HEK293 (cell line): ENCODE results near the gene C20orf173.

ENCODE experiments used
- CTCF ChIA-PET: fragments of 350-600 bp; formaldehyde crosslinking; extraction: SDS; loops from one replicate; lab custom pipeline; 2021; ENCODE audit warnings: antibody characterized with exemption; lab: Yijun Ruan, JAX
- POLR2A ChIA-PET: fragments of 300-600 bp; formaldehyde crosslinking; extraction: SDS; loops from one replicate; lab custom pipeline; 2020; ENCODE audit warnings: antibody characterized with exemption, inconsistent platforms; lab: Yijun Ruan, JAX
- H3K27ac ChIP-seq: fragments of 200-500 bp; sonication (Bioruptor generic); 2 replicates; pipeline ENCODE4 v1.5.1; 2014; ENCODE audit warnings: low read depth, low read length, control low read depth, inconsistent platforms; ENCODE audit errors: extremely low read depth
- H3K36me3 ChIP-seq, 2 experiments: fragments of 200-500 bp in 1 of 2; sonication (Bioruptor generic) in 1 of 2; 1 replicate in 1 of 2; 2 replicates in 1 of 2; pipeline ENCODE4 v1.5.1; 2014 to 2017; ENCODE audit warnings: inconsistent platforms in 2 of 2, low read length in 2 of 2; ENCODE audit not compliant: control insufficient read depth in 2 of 2, insufficient read depth in 1 of 2
- H3K4me1 ChIP-seq: fragments of 200-500 bp; sonication (Bioruptor generic); 2 replicates; pipeline ENCODE4 v1.5.1; 2014; ENCODE audit warnings: mild to moderate bottlenecking, low read length, inconsistent platforms; ENCODE audit not compliant: control insufficient read depth, insufficient read depth
- H3K4me3 ChIP-seq: 2 replicates; pipeline ENCODE4 v1.5.1; 2011; ENCODE audit warnings: low read depth, mild to moderate bottlenecking, control low read depth, low read length, moderate library complexity
- H3K9me3 ChIP-seq: fragments of 200-500 bp; sonication (Bioruptor generic); 2 replicates; pipeline ENCODE4 v1.5.1; 2014; ENCODE audit warnings: low read depth, low read length, inconsistent platforms; ENCODE audit not compliant: control insufficient read depth, insufficient read depth
- EGR2 ChIP-seq: fragments of 450-650 bp; formaldehyde crosslinking; IDR thresholded peaks from 2 replicates; pipeline ENCODE4 v1.5.1; 2016; ENCODE audit warnings: low read depth, missing biosample characterization, missing genetic modification characterization
- PRDM2 ChIP-seq: fragments of 450-650 bp; formaldehyde crosslinking; IDR thresholded peaks from 2 replicates; pipeline ENCODE4 v1.5.1; 2016; ENCODE audit warnings: missing biosample characterization, missing genetic modification characterization, borderline replicate concordance
- YY1 ChIP-seq: fragments of 450-650 bp; formaldehyde crosslinking; IDR thresholded peaks from 2 replicates; pipeline ENCODE4 v1.5.1; 2018; ENCODE audit warnings: missing biosample characterization, missing genetic modification characterization
- ZFHX2 ChIP-seq: fragments of 450-650 bp; formaldehyde crosslinking; conservative IDR thresholded peaks from 2 replicates; pipeline ENCODE4 v1.5.1; 2016; ENCODE audit warnings: missing biosample characterization, missing genetic modification characterization
- ZNF169 ChIP-seq: fragments of 450-650 bp; formaldehyde crosslinking; IDR thresholded peaks from 2 replicates; pipeline ENCODE4 v1.5.1; 2016; ENCODE audit warnings: missing biosample characterization, missing genetic modification characterization
- ZNF24 ChIP-seq: fragments of 450-650 bp; formaldehyde crosslinking; IDR thresholded peaks from 2 replicates; pipeline ENCODE4 v1.5.1; 2016; ENCODE audit warnings: missing biosample characterization, missing genetic modification characterization
- ZNF510 ChIP-seq: fragments of 450-650 bp; formaldehyde crosslinking; IDR thresholded peaks from 2 replicates; pipeline ENCODE4 v1.5.1; 2018; ENCODE audit warnings: mild to moderate bottlenecking, missing genetic modification characterization, missing biosample characterization; ENCODE audit not compliant: insufficient replicate concordance
- ZNF558 ChIP-seq: fragments of 450-650 bp; formaldehyde crosslinking; IDR thresholded peaks from 2 replicates; pipeline ENCODE4 v1.5.1; 2016; ENCODE audit warnings: missing biosample characterization, missing genetic modification characterization
- ZNF701 ChIP-seq: fragments of 450-650 bp; formaldehyde crosslinking; IDR thresholded peaks from 2 replicates; pipeline ENCODE4 v1.5.1; 2016; ENCODE audit warnings: missing biosample characterization, missing genetic modification characterization
- ZNF747 ChIP-seq: fragments of 450-650 bp; formaldehyde crosslinking; IDR thresholded peaks from 2 replicates; pipeline ENCODE4 v1.5.1; 2016; ENCODE audit warnings: missing biosample characterization, missing genetic modification characterization
- ZNF830 ChIP-seq: fragments of 450-650 bp; IDR thresholded peaks from 2 replicates; pipeline ENCODE4 v1.5.0; 2018; ENCODE audit warnings: missing biosample characterization, missing genetic modification characterization, low read depth, mild to moderate bottlenecking, moderate library complexity
- TF ChIP-seq, protein P1 (sequence below): fragments of 450-650 bp; formaldehyde crosslinking; IDR thresholded peaks from 2 replicates; pipeline ENCODE4 v1.5.1; 2016; ENCODE audit warnings: missing biosample characterization, missing genetic modification characterization
- TF ChIP-seq, protein P2 (sequence below): fragments of 450-650 bp; formaldehyde crosslinking; optimal IDR thresholded peaks from 2 replicates; pipeline ENCODE3; 2016; ENCODE audit warnings: missing biosample characterization, mild to moderate bottlenecking, missing genetic modification characterization
- TF ChIP-seq, protein P3 (sequence below): fragments of 450-650 bp; formaldehyde crosslinking; IDR thresholded peaks from 2 replicates; pipeline ENCODE4 v1.5.1; 2016; ENCODE audit warnings: missing biosample characterization, missing genetic modification characterization

The C20orf173 gene

DNA sequence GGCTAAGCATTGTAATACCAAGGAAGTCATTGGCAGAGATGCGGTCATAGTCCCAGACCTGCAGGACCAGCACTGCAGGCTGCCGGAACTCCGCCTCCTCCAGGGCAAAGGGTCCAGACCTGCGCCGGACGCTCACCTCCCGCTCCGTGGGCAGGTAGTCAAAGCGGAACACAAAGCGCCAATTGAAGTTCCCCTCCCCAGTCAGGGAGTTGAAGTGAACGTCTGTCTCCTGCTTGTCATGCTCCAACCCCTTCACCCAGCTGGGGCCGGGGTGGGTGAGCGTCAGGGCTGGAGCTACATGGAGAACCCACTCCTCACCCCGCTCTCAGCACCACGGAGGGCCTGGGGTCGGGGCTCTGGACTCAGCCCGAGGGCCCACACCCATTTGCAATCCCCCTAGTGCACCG lies 30.7 kb upstream of the C20orf173 start (continued):
- TF ChIP-seq, protein P1, sequence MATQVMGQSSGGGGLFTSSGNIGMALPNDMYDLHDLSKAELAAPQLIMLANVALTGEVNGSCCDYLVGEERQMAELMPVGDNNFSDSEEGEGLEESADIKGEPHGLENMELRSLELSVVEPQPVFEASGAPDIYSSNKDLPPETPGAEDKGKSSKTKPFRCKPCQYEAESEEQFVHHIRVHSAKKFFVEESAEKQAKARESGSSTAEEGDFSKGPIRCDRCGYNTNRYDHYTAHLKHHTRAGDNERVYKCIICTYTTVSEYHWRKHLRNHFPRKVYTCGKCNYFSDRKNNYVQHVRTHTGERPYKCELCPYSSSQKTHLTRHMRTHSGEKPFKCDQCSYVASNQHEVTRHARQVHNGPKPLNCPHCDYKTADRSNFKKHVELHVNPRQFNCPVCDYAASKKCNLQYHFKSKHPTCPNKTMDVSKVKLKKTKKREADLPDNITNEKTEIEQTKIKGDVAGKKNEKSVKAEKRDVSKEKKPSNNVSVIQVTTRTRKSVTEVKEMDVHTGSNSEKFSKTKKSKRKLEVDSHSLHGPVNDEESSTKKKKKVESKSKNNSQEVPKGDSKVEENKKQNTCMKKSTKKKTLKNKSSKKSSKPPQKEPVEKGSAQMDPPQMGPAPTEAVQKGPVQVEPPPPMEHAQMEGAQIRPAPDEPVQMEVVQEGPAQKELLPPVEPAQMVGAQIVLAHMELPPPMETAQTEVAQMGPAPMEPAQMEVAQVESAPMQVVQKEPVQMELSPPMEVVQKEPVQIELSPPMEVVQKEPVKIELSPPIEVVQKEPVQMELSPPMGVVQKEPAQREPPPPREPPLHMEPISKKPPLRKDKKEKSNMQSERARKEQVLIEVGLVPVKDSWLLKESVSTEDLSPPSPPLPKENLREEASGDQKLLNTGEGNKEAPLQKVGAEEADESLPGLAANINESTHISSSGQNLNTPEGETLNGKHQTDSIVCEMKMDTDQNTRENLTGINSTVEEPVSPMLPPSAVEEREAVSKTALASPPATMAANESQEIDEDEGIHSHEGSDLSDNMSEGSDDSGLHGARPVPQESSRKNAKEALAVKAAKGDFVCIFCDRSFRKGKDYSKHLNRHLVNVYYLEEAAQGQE, result no peak
- no peak; the same call in 1 of the 2 replicates for TF ChIP-seq EGR2 (tag by site-specific recombination)

DNA sequence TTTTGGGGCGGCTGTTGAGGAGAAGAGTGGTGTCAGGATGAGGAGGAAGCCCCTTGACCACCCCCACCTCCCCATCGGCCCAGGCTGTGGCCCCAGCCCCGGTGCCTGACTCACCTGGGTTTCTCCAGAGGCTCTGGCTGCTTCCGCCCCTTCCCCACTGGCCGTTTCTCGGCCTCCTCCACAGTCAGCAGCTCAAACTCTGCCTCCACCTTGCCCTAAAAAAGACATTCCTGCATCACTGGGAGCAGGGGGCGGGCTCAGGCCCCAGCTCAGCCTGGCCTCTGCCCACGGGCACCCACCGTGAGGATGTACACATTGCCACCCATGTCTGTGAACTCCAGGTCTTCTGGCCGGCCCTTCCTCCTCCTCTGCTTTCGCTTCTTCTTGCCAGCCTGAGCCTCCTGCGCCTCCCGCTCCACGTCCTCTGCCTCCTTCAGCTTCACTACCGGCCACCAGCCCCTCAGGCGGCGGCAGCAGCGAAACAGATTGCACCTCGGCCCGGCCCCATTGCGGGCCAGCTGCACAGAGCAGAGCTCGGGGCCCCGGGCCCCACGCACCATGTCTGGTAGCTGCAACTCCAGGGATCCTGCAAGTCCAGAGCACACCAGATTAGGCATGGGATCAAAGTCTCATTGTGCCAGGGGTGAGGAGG lies 29.7 kb upstream of the C20orf173 start:
- CTCF ChIA-PET, result no interaction called here

GRCh38 chr20:35558451-35558850 lies 29.0 kb upstream of the C20orf173 start:
- no peaks in the 10 kb centered on the region for H3K4me1 ChIP-seq
- TF ChIP-seq YY1 (tag by site-specific recombination) (no peak), ZNF169 (tag by site-specific recombination) (no peak), ZNF747 (tag by site-specific recombination) (no peak), ZNF24 (tag by site-specific recombination) (no peak), ZNF510 (tag by site-specific recombination) (no peak)
- TF ChIP-seq, protein P2, sequence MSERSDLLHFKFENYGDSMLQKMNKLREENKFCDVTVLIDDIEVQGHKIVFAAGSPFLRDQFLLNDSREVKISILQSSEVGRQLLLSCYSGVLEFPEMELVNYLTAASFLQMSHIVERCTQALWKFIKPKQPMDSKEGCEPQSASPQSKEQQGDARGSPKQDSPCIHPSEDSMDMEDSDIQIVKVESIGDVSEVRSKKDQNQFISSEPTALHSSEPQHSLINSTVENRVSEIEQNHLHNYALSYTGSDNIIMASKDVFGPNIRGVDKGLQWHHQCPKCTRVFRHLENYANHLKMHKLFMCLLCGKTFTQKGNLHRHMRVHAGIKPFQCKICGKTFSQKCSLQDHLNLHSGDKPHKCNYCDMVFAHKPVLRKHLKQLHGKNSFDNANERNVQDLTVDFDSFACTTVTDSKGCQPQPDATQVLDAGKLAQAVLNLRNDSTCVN, result no peak
- TF ChIP-seq, protein P3, sequence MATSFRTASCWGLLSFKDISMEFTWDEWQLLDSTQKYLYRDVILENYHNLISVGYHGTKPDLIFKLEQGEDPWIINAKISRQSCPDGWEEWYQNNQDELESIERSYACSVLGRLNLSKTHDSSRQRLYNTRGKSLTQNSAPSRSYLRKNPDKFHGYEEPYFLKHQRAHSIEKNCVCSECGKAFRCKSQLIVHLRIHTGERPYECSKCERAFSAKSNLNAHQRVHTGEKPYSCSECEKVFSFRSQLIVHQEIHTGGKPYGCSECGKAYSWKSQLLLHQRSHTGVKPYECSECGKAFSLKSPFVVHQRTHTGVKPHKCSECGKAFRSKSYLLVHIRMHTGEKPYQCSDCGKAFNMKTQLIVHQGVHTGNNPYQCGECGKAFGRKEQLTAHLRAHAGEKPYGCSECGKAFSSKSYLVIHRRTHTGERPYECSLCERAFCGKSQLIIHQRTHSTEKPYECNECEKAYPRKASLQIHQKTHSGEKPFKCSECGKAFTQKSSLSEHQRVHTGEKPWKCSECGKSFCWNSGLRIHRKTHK (tag by site-specific recombination), result no peak
- TF ChIP-seq, all 188 proteins: peak for 0
- peaks cover 0 to 54% of the 10 kb centered on the region in 2 experiments; a peak in 1 of 3 replicates for H3K36me3 ChIP-seq
- H3K27ac ChIP-seq, result no peak overlapping the region
- H3K4me3 ChIP-seq, result no peak overlapping the region
- CTCF ChIA-PET, result no interaction called here
- POLR2A ChIA-PET, result interaction anchor here (0.6 to 1.7 kb wide), 2 partner anchors 16 to 89 kb away, joined by 3 to 4 read pairs; no protein-coding TSS in a partner anchor
- no peaks in the 10 kb centered on the region for H3K9me3 ChIP-seq

More for the DNA sequence above, 29.7 kb upstream of the C20orf173 start:
- Histone ChIP-seq H3K27ac (no peak overlapping the region), H3K36me3 (peaks cover 0 to 47% of the 10 kb centered on the region in 2 experiments; a peak in 1 of 3 replicates), H3K4me3 (no peak overlapping the region), H3K4me1 (no peaks in the 10 kb centered on the region), H3K9me3 (no peaks in the 10 kb centered on the region)
- POLR2A ChIA-PET, result interaction anchor here (1.7 kb wide), 1 partner anchor 17 kb away, joined by 4 read pairs; no protein-coding TSS in a partner anchor
- TF ChIP-seq ZNF558 (tag by site-specific recombination) (no peak), ZNF830 (tag by site-specific recombination) (no peak), PRDM2 (no peak), ZFHX2 (tag by site-specific recombination) (peak; percentile 58), EGR2 (tag by site-specific recombination) (peak; percentile 81), ZNF701 (tag by site-specific recombination) (no peak)
